Cardiac muscle cell (in vitro differentiated cells and primary cell): ENCODE measurements around the gene ZSWIM3. TPM values are rescaled to one million over a fixed set of nuclear protein-coding genes. Genes with fewer than 3 reads are reported as not detected.

Source experiments
- DNase-seq, 2 donors: peaks; one replicate each; pipeline versions ENCODE4 v3.0.0 to v3.0.0-alpha.2; 2010 to 2017; ENCODE audit warnings: low read depth in 1 of 2, low spot score in 1 of 2
- H3K27ac ChIP-seq: fragments of 200-600 bp; sonication (generic); 2 replicates; pipeline ENCODE4 v1.5.1; 2016
- H3K27me3 ChIP-seq: fragments of 200-600 bp; sonication (generic); 2 replicates; pipeline ENCODE4 v1.6.0; 2016; ENCODE audit warnings: control low read depth
- H3K36me3 ChIP-seq: fragments of 200-600 bp; sonication (generic); 2 replicates; pipeline ENCODE4 v1.5.1; 2016; ENCODE audit warnings: control low read depth
- H3K4me1 ChIP-seq: fragments of 200-600 bp; sonication (generic); 2 replicates; pipeline ENCODE4 v1.8.1; 2017; ENCODE audit warnings: low read depth, mild to moderate bottlenecking, mixed run types
- H3K4me3 ChIP-seq: fragments of 200-600 bp; sonication (generic); 2 replicates; pipeline ENCODE4 v1.5.1; 2016; ENCODE audit warnings: mild to moderate bottlenecking
- H3K9me3 ChIP-seq: fragments of 200-600 bp; sonication (generic); 2 replicates; pipeline ENCODE4 v1.5.1; 2017; ENCODE audit warnings: low read depth, mild to moderate bottlenecking, control low read depth
- polyA plus RNA-seq: library from polyadenylated mRNA; unstranded; fragments of >200 nt; fragmentation: Nextera tagmentation; extraction: Ambion mirVana; gene quantifications from 2 replicates; pipeline ENCODE4 v1.2.1, GENCODE V29; 2016
- total RNA-seq: library from RNA; depleted of rRNA; stranded (reverse); fragments of >200 nt; gene quantifications from 2 replicates; pipeline ENCODE4 v1.2.3, GENCODE V29; 2016
- TF ChIP-seq, protein P1 (sequence below): IDR thresholded peaks from 2 replicates; pipeline ENCODE4 v1.5.1; 2012; ENCODE audit warnings: low read depth, mild to moderate bottlenecking, low read length

Gene ZSWIM3
- total and polyA plus RNA-seq, 2 experiments from 2014 or later: 2.2 to 8.0 TPM

- no peaks in the 10 kb centered on the region for H3K36me3 ChIP-seq
- no peaks in the 10 kb centered on the region for H3K9me3 ChIP-seq
- TF ChIP-seq, protein P1, sequence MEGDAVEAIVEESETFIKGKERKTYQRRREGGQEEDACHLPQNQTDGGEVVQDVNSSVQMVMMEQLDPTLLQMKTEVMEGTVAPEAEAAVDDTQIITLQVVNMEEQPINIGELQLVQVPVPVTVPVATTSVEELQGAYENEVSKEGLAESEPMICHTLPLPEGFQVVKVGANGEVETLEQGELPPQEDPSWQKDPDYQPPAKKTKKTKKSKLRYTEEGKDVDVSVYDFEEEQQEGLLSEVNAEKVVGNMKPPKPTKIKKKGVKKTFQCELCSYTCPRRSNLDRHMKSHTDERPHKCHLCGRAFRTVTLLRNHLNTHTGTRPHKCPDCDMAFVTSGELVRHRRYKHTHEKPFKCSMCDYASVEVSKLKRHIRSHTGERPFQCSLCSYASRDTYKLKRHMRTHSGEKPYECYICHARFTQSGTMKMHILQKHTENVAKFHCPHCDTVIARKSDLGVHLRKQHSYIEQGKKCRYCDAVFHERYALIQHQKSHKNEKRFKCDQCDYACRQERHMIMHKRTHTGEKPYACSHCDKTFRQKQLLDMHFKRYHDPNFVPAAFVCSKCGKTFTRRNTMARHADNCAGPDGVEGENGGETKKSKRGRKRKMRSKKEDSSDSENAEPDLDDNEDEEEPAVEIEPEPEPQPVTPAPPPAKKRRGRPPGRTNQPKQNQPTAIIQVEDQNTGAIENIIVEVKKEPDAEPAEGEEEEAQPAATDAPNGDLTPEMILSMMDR: no peak
- DNase-seq: peak in 1 of 2 donors; percentile 75
- no peak overlapping the region for H3K27ac ChIP-seq
- no peak overlapping the region for H3K4me3 ChIP-seq
- H3K27me3 ChIP-seq: no peaks in the 10 kb centered on the region
- peaks cover 8% of the 10 kb centered on the region for H3K4me1 ChIP-seq
These were observed 60.8 kb downstream of the ZSWIM3 start for GRCh38 chr20:45918182-45918737.

- no peaks in the 10 kb centered on the region for H3K9me3 ChIP-seq
- no peak overlapping the region for H3K4me3 ChIP-seq
- TF ChIP-seq, protein P1: no peak
- peak in 1 of 2 donors; percentile 50 for DNase-seq
- no peaks in the 10 kb centered on the region for H3K27me3 ChIP-seq
- no peak overlapping the region for H3K27ac ChIP-seq
- peaks cover 8% of the 10 kb centered on the region for H3K4me1 ChIP-seq
- no peaks in the 10 kb centered on the region for H3K36me3 ChIP-seq
These were observed 61.5 kb downstream of the ZSWIM3 start for GRCh38 chr20:45918779-45919537.

DNA sequence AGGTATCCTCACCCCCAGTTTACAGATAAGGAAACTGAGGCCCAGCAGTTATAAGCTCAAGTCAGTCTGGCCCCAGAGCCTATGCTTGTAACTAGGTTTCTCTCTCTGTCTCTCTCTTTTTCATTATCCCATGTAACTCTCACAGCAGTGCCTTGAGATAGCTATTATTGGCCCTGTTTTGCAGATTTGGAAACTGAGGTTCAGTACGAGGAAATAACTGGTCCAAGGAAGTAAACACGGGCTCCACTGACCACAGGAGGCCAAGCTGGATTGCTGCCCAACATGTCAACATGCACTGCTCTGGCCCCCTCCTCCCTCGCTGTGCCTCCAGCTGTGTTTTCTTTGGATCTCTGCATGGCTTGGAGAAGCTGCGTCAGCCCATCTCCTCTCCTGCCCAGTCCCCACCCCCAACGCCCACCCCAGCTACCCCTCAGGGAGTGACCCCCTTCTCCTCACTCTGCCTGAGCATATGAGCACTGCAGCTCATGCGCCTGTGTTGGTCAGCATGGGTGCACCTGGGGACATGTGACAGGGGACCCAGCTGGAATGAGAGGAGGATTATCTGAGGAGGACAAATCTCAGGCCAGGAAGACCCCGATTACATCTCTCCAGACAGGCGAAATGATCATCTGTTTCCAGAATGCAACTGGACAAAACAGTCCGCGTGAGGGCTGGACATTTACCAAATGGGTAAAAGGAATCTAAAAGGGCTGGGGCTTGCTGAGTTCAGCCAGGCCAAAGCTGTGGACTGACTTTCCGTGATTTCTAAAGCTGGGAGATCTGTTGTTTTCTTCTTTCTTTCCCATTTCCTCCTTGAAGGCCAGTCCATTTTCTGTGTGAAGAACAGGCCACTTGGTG is 62.4 kb downstream of the ZSWIM3 start:
- H3K36me3 ChIP-seq: no peaks in the 10 kb centered on the region
- H3K4me1 ChIP-seq: peaks cover 8% of the 10 kb centered on the region
- no peaks in the 10 kb centered on the region for H3K27me3 ChIP-seq
- peak in 1 of 2 donors; percentile 97 for DNase-seq
- no peak overlapping the region for H3K27ac ChIP-seq
- no peaks in the 10 kb centered on the region for H3K9me3 ChIP-seq
- H3K4me3 ChIP-seq: no peak overlapping the region
- TF ChIP-seq, protein P1: no peak

- Histone ChIP-seq H3K27me3 (no peaks in the 10 kb centered on the region), H3K4me1 (peaks cover 8% of the 10 kb centered on the region), H3K36me3 (no peaks in the 10 kb centered on the region), H3K9me3 (no peaks in the 10 kb centered on the region), H3K27ac (no peak overlapping the region), H3K4me3 (no peak overlapping the region)
- DNase-seq: peak in 1 of 2 donors; percentile 29
- TF ChIP-seq, protein P1: no peak
These were observed 63.3 kb downstream of the ZSWIM3 start for GRCh38 chr20:45920462-45921336.
